ENCODE results near the gene METRNL.

The METRNL gene

DNA sequence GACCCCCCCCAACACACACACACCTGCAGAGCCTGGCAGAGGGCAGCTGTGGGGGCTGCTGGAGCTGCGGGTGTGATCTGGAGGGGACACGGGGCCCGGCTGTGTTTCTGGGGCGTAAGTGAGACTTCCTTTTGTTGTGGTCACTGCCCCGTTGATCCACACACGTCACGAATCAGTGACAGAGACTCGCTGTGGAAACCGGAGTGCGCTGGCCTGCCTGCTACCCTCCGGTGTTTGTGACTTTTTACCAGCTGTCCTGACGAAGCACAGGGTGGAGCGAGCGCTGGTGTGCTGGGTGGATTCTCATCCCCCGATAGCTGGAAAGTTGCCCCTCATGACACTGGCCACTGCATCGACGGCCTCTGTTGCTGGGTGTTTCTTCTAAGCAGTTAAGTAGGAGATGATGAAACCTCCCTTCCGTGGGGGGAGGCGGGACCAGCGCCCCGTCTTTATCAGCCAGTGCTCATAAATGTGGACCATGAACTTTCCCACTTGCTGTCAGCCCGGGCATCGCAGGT lies 2.3 kb downstream of the METRNL start:
- no peak for DNase-seq

- no peak for DNase-seq
Observed at GRCh38 chr17:83082424-83082823, 3.0 kb downstream of the METRNL start.

GRCh38 chr17:83082909-83083367 lies 3.5 kb downstream of the METRNL start:
- no peak for DNase-seq

- no peak for DNase-seq
Observed at GRCh38 chr17:83083368-83084201, 4.2 kb downstream of the METRNL start.

DNA sequence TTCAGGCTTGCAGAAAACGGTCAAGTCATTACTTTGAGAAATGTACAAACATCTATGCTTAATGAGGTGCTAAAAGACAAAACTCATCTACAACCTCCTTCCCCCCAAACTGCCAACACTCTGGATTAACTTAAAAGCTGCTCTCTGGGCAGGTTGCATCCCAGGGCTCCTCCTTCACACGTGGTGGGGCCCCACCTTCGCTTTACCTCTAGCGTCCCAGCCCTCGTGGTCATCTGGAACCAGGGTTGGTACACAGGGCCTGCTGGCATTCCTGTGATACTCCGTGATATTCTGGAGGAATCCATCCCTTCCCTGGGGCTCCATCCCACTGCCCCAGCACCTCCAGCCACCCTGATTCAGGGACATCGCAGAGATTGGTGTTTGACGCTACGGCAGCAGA lies 4.8 kb downstream of the METRNL start:
- DNase-seq, result no peak

DNA sequence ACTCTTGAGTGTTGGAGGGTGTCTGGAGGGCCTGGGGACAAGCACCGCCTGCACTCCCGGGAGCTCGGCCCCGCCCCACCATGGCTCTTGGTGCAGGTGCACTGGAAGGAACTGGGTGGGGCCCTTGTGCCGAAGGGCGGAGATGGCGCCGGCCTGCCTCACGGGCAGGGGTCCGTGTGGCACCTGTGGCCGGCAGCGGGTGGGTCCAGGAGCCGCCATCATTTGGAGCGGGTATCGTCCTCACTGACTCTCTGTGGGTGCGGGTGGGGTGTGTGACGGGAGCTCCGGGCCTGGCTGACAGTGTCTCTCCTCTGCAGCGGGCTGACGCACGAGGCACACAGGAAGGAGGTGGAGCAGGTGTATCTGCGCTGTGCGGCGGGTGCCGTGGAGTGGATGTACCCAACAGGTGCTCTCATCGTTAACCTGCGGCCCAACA lies 5.2 kb downstream of the METRNL start:
- DNase-seq, result no peak

GRCh38 chr17:83085103-83085502 lies 5.7 kb downstream of the METRNL start:
- no peak for DNase-seq

GRCh38 chr17:83085526-83086198 lies 6.3 kb downstream of the METRNL start:
- no peak for DNase-seq

GRCh38 chr17:83086199-83086880 lies 6.9 kb downstream of the METRNL start:
- DNase-seq, result no peak

- no peak for DNase-seq
Observed at GRCh38 chr17:83086907-83087787, 7.7 kb downstream of the METRNL start.

DNA sequence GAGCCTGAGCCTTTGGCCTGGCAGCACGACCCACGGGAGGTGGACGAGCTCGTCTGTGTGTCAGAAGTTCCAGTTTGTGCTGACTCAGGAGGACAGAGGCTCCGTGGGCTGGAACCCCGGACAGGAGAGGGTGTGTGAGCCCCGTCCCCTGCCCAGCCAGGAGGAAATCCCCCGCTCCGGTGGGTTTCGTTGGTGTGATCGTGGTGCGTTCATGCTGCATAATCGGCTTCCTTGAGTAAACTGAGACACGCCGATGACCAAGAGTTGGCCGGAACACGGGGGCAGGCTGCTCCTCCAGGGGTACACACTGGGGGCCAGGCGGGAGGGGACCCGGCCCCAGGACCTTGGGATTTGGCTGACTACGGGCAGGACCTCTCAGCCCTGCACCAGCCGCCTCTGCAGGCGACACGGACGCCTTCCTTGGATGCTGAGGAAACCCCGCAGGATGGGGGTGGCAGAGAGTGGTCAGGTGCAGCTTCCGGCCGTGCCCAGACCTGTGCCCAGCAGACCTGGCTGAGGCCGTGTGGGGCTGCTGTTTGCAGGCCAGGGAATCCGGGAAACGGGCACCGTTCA lies 8.5 kb downstream of the METRNL start:
- no peak for DNase-seq

DNA sequence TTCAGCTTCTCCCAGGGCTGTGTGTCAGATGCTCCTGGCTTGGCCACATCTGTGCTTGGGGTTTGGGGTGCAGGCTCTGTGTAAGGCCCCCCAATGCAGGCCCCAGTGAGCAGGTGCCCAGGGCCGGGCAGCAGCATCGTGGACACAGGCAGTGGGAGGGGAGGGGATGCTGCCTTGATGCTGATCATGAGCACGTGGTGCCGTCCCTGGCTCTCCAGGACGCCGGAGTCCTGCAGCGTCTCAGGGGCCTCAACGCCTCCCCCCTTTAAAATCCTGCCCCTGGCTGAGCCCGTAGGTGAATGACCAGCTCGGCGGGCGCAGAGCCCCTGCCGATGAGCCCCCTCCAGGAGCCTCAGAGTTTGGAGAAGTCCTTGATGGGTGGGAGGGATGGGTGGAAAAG lies 9.0 kb downstream of the METRNL start:
- DNase-seq, result no peak

DNA sequence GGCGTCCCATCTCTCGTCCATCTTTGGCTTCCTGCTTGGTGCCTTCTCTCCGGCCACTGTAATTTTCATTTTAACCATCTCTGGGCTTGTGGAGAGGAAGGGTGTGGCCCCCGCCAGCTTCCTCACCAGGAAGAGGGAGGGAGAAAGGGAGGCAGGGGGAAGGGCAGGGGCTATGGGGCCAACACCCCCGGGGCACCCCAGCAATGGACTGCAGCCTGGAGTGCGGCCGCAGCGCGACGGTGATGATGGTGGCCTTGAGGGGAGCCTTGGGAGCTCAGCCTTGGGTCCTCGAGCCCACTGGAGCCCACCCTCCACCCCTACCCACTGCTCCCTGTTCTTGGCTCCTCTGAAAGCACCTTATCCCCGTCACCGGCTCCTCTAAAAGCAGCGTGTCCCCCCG lies 9.5 kb downstream of the METRNL start:
- no peak for DNase-seq

DNA sequence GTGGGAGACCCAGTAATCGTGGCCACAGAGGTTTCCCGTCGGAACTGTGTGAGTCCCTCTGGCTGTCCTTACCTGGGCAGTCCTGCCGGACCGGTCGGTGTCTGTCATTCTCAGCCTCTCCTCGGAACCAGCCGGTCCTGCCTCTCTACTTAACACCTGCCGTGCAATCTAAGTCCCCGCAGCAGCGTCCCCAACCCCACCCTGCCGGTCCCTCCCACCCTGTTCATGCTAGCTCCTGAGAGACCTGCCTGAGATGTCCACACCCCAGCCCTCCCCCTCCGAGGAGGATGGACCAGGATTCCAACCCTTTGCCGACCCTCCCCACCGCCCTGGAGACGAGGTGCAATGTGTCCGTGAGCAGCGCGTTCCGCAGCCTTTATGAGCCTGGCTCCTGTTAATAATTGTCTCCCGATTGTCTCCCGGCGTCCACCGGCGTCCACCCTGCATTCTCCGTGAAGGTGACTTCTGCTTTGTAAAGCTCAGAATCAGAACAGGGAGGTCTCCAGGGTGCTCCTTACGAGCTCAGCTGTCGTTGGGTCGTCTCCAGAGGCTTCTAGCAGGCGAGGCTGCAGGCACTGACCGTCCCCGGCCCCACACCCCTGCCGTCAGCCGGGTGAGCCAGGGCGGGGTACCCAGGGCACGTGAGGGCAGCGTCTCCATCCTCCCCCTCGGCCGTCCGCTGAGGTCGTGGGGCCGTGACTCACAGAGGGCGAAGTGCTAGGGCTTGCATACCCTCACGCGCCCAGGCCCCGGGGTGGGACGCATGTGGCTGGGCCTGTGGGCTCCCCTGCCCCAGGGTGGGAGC lies 10.1 kb downstream of the METRNL start:
- no peak for DNase-seq

DNA sequence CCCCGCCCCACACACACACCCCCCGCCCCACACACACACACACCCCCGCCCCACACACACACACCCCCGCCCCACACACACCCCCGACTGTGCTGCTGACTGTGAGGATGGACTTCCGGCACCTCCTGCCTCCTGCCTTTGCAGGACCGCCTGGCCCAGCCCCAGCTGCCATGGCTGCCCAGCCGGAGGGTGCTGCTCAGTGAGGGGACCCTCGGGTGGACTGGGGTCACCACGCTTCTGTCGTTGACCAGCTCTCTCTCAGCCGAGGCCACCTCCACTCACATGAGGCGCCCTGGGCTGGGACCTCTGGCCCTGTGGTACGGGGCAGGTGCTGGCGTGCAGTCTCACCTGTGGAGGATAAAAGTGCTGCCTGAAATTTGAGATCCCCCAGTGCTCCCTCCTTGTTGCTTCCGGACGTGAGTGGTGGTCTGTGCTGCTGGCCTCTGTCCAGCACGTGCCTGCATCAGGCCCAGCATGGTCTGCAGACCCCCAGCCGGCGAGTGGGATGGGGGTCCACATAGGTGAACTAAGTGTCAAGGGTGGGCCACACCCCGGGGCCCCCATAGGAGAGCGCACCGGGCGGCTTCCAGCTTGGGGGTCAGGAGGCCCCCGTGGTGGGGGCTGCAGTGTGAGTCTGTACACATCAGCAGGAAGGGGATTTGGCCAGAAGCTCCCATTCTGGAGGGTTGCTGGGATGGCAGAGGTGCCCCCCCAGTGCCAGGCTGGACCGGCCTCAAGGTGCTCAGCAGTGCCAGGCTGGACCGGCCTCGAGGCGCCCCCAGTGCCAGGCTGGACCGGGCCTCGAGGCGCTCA lies 11.2 kb downstream of the METRNL start:
- no peak for DNase-seq

DNA sequence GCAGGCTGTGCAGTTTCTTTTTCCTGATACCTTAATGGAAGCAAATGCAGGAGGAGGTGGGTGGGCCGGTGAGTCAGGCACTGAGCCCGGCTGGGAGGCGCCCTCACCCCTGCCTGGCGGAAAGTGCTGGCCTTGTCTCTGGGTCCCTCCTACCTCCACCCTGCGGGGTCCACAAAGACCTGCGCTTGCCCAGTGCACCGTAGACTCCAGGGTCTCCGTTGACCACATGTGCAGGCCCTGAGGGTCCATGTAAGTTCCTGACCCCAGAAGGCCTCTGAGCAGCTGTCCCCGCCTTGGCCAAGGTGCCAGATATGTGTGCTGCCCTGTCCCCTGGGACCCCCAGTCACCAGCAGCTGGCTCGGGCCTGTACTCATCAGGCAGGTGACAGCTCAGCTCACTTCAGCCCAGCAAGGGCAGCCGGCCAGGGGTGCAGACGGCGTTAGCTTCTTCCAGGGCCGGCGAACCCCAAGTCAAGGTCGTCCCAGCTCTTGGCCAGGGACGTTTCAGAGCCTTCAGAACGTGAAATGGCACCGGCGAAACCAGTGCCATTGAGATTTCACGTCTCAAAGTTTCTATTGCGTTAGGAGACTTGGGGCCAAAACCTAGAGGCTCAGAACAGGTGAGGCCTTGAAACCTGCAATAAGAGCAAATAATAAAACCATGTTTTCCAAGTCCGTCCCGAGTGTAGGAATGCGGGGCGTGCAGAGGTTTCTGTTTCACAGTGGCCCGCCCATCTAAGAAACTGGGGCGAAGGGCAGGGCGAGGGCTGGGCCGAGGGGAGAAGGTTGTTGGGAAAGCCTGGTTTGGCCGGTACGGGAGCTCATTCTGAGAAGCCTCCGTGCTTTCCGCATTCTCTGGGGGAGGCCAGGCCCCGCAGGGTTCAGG lies 12.1 kb downstream of the METRNL start:
- no peak for DNase-seq

DNA sequence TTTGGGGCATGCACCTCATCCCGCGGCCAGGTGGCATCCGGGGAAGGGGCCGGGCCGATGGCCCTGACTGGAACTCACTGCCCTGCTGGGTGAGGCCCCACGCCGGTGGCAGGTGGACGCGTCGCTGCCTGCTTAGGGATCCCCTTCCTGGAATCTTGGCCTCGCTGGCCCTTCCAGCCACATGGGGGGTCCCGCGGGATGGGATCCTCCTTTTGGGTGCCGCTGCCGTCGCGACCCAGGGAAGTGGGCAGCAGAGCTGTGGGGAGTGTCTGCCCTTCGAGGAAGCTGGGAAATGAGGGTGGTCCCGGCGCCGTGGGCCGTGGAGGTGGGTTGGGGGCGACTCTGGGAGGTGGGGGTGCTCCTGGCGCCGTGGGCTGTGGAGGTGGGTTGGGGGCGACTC lies 12.8 kb downstream of the METRNL start:
- DNase-seq, result no peak

GRCh38 chr17:83092931-83093330 lies 13.5 kb downstream of the METRNL start:
- DNase-seq, result no peak

- no peak for DNase-seq
Observed at GRCh38 chr17:83093506-83093905, 14.1 kb downstream of the METRNL start.

Data from NCI-H2029 treated with DMSO at 0.1 percent for 48 hours (cell line).